D721Med (cell line): ENCODE measurements around the gene CLDND1.

ENCODE experiments used
- DNase-seq: peaks from one replicate; pipeline ENCODE4 v3.0.0; 2011; ENCODE audit warnings: low spot score; ENCODE audit not compliant: insufficient read length
- FAIRE-seq: peaks from 2 replicates; lab custom pipeline; 2011; peaks lifted over from hg19 to GRCh38; lab: Jason Lieb, UNC
- CTCF ChIP-seq: IDR thresholded peaks from 2 replicates; pipeline ENCODE4 v1.5.1; 2012; ENCODE audit warnings: mild to moderate bottlenecking, control low read depth; ENCODE audit not compliant: insufficient read depth; ENCODE audit errors: missing control alignments

The CLDND1 gene

GRCh38 chr3:98556164-98557130 is 33.7 kb upstream of the CLDND1 start:
- DNase-seq (no peak), FAIRE-seq (no peak)
- TF ChIP-seq CTCF, result no peak

- FAIRE-seq (no peak), DNase-seq (no peak)
- no peak for TF ChIP-seq CTCF
Measured at GRCh38 chr3:98555025-98555379, 32.3 kb upstream of the CLDND1 start.

GRCh38 chr3:98554580-98554979 is 31.9 kb upstream of the CLDND1 start:
- FAIRE-seq (no peak), DNase-seq (no peak)
- no peak for TF ChIP-seq CTCF

- FAIRE-seq (no peak), DNase-seq (no peak)
- no peak for TF ChIP-seq CTCF
Measured at GRCh38 chr3:98553753-98554152, 31.1 kb upstream of the CLDND1 start.

GRCh38 chr3:98553021-98553563 is 30.4 kb upstream of the CLDND1 start:
- DNase-seq (no peak), FAIRE-seq (no peak)
- no peak for TF ChIP-seq CTCF

- TF ChIP-seq CTCF, result no peak
- no peak for FAIRE-seq
- no peak for DNase-seq
Measured at GRCh38 chr3:98552232-98553020, 29.7 kb upstream of the CLDND1 start.
